Measurements from ENCODE around the gene PTGER1. TPM values are rescaled to one million over a fixed set of nuclear protein-coding genes. Genes with fewer than 3 reads are reported as not detected.

PTGER1 gene
- total RNA-seq, 1 experiment from 2014 or later: 0.20 TPM

DNA sequence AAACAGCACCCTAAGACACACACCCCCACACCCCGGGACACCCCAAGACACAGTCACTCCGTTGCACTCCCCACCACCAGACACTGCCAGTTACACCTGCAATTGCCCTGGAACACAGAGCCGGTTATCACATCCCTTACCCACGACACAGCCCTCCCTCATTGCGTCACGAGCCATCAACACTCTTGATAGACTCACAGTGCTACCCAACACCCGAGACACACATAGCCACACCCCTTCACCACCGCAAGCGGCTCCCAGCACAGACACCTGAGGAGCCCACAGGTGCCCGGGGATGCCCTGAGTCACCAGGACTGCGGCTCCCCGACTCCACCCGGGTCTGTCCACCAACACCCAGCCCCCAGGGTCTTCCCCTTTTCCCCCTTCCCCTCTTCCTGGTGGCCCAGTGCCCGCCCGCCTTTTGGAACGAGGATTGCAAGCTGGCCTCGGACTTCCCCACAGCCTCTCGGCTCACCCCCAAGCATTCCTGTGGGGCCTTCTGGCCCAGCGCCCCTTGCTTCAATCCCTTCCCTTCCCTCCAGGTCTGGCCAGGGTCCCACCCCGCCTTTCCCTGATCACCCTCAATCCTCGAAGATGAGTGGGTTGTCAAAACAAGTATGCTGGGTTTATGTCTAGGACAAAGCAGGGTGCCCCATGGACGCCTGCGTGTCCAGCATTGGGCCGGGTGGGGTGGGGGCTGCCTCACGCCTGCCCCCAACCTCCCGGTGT is 1.7 kb upstream of the PTGER1 start:
- peak in 1 of 2 experiments; percentile 45 for DNase-seq
- intact Hi-C loops (cut with micrococcal nuclease; ENCODE audit: unreplicated experiment): loop anchor here (10.0 kb wide), 1 partner anchor 112 kb away; no protein-coding TSS in a partner anchor
- H3K27ac Mint-ChIP-seq (ENCODE audit: unreplicated experiment): peak overlapping the region; percentile 6

DNA sequence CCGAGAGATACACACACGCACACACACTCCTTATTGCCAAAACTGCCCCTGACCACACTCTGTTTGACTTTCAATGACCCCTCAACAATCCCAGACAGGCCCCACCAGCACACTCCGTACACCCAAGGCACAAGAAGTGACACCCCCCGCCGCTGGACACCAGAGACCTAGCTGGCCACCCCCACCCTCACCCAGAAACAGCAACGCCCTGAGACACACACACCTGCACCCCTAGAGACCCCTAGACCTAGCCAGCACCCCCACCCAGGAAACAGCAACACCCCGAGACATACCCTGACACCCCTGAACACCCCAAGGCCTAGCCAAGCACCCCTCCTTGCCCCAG is 1.1 kb upstream of the PTGER1 start:
- DNase-seq: no peak
- H3K4me1 ChIP-seq: no peaks in the 10 kb centered on the region; the same call in 1 of the 2 replicates
- ChIA-PET CTCF (no interaction called here), POLR2A (no interaction called here)
- H3K36me3 ChIP-seq (ENCODE audit: control insufficient read depth, insufficient read depth, low read length): no peaks in the 10 kb centered on the region; the same call in 1 of the 2 replicates
- BruUV-seq (replicated peaks): no TSS peak
- Mint-ChIP-seq H3K9me3 (ENCODE audit: unreplicated experiment) (no peaks in the 10 kb centered on the region), H3K36me3 (ENCODE audit: insufficient read depth, unreplicated experiment) (peaks cover 51% of the 10 kb centered on the region), H3K4me1 (ENCODE audit: low read depth, unreplicated experiment) (peaks cover 15% of the 10 kb centered on the region), H3K27ac (ENCODE audit: unreplicated experiment) (peak overlapping the region; percentile 6), H3K27me3 (ENCODE audit: insufficient read depth, unreplicated experiment) (no peaks in the 10 kb centered on the region), H3K4me3 (ENCODE audit: unreplicated experiment) (no peak overlapping the region)
- intact Hi-C loops (cut with micrococcal nuclease; ENCODE audit: unreplicated experiment): loop anchor here (10.0 kb wide), 1 partner anchor 111 kb away; no protein-coding TSS in a partner anchor
- TF ChIP-seq, protein P1, sequence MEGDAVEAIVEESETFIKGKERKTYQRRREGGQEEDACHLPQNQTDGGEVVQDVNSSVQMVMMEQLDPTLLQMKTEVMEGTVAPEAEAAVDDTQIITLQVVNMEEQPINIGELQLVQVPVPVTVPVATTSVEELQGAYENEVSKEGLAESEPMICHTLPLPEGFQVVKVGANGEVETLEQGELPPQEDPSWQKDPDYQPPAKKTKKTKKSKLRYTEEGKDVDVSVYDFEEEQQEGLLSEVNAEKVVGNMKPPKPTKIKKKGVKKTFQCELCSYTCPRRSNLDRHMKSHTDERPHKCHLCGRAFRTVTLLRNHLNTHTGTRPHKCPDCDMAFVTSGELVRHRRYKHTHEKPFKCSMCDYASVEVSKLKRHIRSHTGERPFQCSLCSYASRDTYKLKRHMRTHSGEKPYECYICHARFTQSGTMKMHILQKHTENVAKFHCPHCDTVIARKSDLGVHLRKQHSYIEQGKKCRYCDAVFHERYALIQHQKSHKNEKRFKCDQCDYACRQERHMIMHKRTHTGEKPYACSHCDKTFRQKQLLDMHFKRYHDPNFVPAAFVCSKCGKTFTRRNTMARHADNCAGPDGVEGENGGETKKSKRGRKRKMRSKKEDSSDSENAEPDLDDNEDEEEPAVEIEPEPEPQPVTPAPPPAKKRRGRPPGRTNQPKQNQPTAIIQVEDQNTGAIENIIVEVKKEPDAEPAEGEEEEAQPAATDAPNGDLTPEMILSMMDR (IDR thresholded peaks at IDR 0.05; ENCODE audit: insufficient read depth in 1 of 2, low read depth in 1 of 2, low read length in 1 of 2, severe bottlenecking in 1 of 2, unreplicated experiment in 1 of 2): no peak
- no peaks in the 10 kb centered on the region for H3K27me3 ChIP-seq (replicated peaks; ENCODE audit: control insufficient read depth, insufficient read depth, low read length)
- H3K4me3 ChIP-seq (ENCODE audit: low read depth, low read length): no peak overlapping the region
- no peaks in the 10 kb centered on the region for H3K9me3 ChIP-seq

More for the DNA sequence above, 1.7 kb upstream of the PTGER1 start:
- no peak overlapping the region for H3K4me3 Mint-ChIP-seq (ENCODE audit: unreplicated experiment)
- H3K4me3 ChIP-seq (ENCODE audit: low read depth, low read length): no peak overlapping the region
- TF ChIP-seq, protein P1 (IDR thresholded peaks at IDR 0.05; ENCODE audit: insufficient read depth in 1 of 2, low read depth in 1 of 2, low read length in 1 of 2, severe bottlenecking in 1 of 2, unreplicated experiment in 1 of 2): no peak
- no peaks in the 10 kb centered on the region for H3K27me3 ChIP-seq (replicated peaks; ENCODE audit: control insufficient read depth, insufficient read depth, low read length)
- H3K4me1 Mint-ChIP-seq (ENCODE audit: low read depth, unreplicated experiment): peaks cover 15% of the 10 kb centered on the region
- no peaks in the 10 kb centered on the region; the same call in 1 of the 2 replicates for H3K36me3 ChIP-seq (ENCODE audit: control insufficient read depth, insufficient read depth, low read length)
- peaks cover 50% of the 10 kb centered on the region for H3K36me3 Mint-ChIP-seq (ENCODE audit: insufficient read depth, unreplicated experiment)
- H3K4me1 ChIP-seq: no peaks in the 10 kb centered on the region; the same call in 1 of the 2 replicates
- no TSS peak for BruUV-seq (replicated peaks)
- no peaks in the 10 kb centered on the region for H3K27me3 Mint-ChIP-seq (ENCODE audit: insufficient read depth, unreplicated experiment)
- H3K9me3 ChIP-seq: no peaks in the 10 kb centered on the region
- ChIA-PET CTCF (no interaction called here), POLR2A (no interaction called here)
- H3K9me3 Mint-ChIP-seq (ENCODE audit: unreplicated experiment): no peaks in the 10 kb centered on the region

DNA sequence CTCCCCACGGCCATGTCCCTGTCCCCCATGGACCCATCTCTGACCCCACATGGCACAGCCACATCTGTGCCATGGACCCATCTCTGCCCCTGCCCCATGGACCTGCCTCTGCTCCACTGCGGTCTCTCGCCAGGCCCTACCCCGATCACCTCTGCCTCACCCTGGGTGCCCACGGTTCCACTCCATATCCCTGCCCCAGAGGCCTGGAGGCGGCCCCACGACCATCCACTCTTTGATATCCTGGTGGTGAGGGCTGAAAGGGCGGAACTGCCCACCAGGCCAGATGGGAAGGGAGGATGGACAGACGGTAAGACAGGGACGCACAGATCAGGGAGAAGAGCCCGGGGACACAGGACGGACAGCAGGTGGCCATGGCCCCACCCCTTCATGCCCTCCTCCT is 327 bp downstream of the PTGER1 start:
- H3K27me3 ChIP-seq (replicated peaks; ENCODE audit: control insufficient read depth, insufficient read depth, low read length): no peaks in the 10 kb centered on the region
- no peaks in the 10 kb centered on the region for H3K9me3 ChIP-seq
- TF ChIP-seq, protein P1 (IDR thresholded peaks at IDR 0.05; ENCODE audit: insufficient read depth in 1 of 2, low read depth in 1 of 2, low read length in 1 of 2, severe bottlenecking in 1 of 2, unreplicated experiment in 1 of 2): no peak
- CTCF ChIA-PET: no interaction called here
- DNase-seq: no peak
- POLR2A ChIA-PET: no interaction called here
- Mint-ChIP-seq H3K27me3 (ENCODE audit: insufficient read depth, unreplicated experiment) (no peaks in the 10 kb centered on the region), H3K4me1 (ENCODE audit: low read depth, unreplicated experiment) (peaks cover 15% of the 10 kb centered on the region), H3K4me3 (ENCODE audit: unreplicated experiment) (peak overlapping the region; percentile 28), H3K36me3 (ENCODE audit: insufficient read depth, unreplicated experiment) (peaks cover 66% of the 10 kb centered on the region), H3K9me3 (ENCODE audit: unreplicated experiment) (no peaks in the 10 kb centered on the region), H3K27ac (ENCODE audit: unreplicated experiment) (no peak overlapping the region)
- H3K4me3 ChIP-seq (ENCODE audit: low read depth, low read length): no peak overlapping the region
- H3K4me1 ChIP-seq: no peaks in the 10 kb centered on the region; the same call in 1 of the 2 replicates
- no TSS peak for BruUV-seq (replicated peaks)
- no peaks in the 10 kb centered on the region; the same call in 1 of the 2 replicates for H3K36me3 ChIP-seq (ENCODE audit: control insufficient read depth, insufficient read depth, low read length)
- intact Hi-C loops (cut with micrococcal nuclease; ENCODE audit: unreplicated experiment): loop anchor here (10.0 kb wide), 1 partner anchor 110 kb away; no protein-coding TSS in a partner anchor

All from Caco-2 (cell line).